Endothelial cell of umbilical vein (primary cell): ENCODE measurements around the gene ELAVL1. TPM values are rescaled to one million over a fixed set of nuclear protein-coding genes. Genes with fewer than 3 reads are reported as not detected.

Source experiments
- BruUV-seq: library from RNA; stranded (reverse); fragments of 400-500 nt; replicated peaks from 2 replicates; lab custom pipeline; 2021; lab: Mats Ljungman, UMichigan
- CTCF ChIA-PET: fragments of 300-600, 350-600 bp; sonication (Branson Sonifier 250); formaldehyde crosslinking; loops from one replicate; lab custom pipeline; 2021; ENCODE audit warnings: antibody characterized with exemption, inconsistent platforms; lab: Charles Lee
- POLR2A ChIA-PET: fragments of 300-600, 350-600 bp; sonication (Branson Sonifier 250); formaldehyde crosslinking; loops from one replicate; lab custom pipeline; 2021; ENCODE audit warnings: antibody characterized with exemption, inconsistent platforms; lab: Charles Lee
- DNase-seq: peaks from one replicate; pipeline ENCODE4 v3.0.0-alpha.2; 2011; ENCODE audit warnings: low read depth, low spot score
- FAIRE-seq: peaks from 2 replicates; lab custom pipeline; 2011; peaks lifted over from hg19 to GRCh38; lab: Jason Lieb, UNC
- H2AFZ ChIP-seq: 2 replicates; pipeline ENCODE4 v1.6.0; 2012; ENCODE audit warnings: low read depth, low read length, control low read depth, inconsistent platforms
- H3K27ac ChIP-seq: 2 replicates; pipeline ENCODE4 v1.5.1; 2011; ENCODE audit warnings: low read depth, mild to moderate bottlenecking, control low read depth, low read length, moderate library complexity; ENCODE audit not compliant: insufficient read depth
- H3K27me3 ChIP-seq, 2 experiments: 2 replicates each; pipeline versions ENCODE4 v1.6.0 to v1.6.1; 2011; ENCODE audit warnings: low read length in 2 of 2, mixed read lengths in 1 of 2; ENCODE audit not compliant: control insufficient read depth in 2 of 2, insufficient read depth in 2 of 2
- H3K36me3 ChIP-seq, 2 experiments: 2 replicates in 1 of 2; 3 replicates in 1 of 2; pipeline ENCODE4 v1.5.1; 2011; ENCODE audit warnings: low read length in 2 of 2, mild to moderate bottlenecking in 1 of 2, moderate library complexity in 1 of 2; ENCODE audit not compliant: control insufficient read depth in 2 of 2, insufficient read depth in 2 of 2; ENCODE audit errors: extremely low read depth in 1 of 2
- H3K4me1 ChIP-seq: 3 replicates; pipeline ENCODE4 v1.5.1; 2011; ENCODE audit warnings: mild to moderate bottlenecking, low read length; ENCODE audit not compliant: control insufficient read depth, insufficient read depth; ENCODE audit errors: extremely low read depth
- H3K4me2 ChIP-seq: 2 replicates; pipeline ENCODE4 v1.6.1; 2011; ENCODE audit warnings: low read length, control low read depth, mixed read lengths; ENCODE audit not compliant: insufficient read depth
- H3K4me3 ChIP-seq, 3 experiments: fragments of 200-600 bp in 1 of 3; sonication (generic), shearing (Covaris generic) in 1 of 3; replicated peaks in 1 of 3; 2 replicates each; pipeline ENCODE4 v1.5.1; 2011 to 2016; ENCODE audit warnings: control low read depth in 3 of 3, low read length in 3 of 3, mild to moderate bottlenecking in 2 of 3, inconsistent platforms in 1 of 3, low read depth in 1 of 3, moderate library complexity in 1 of 3; ENCODE audit not compliant: insufficient read depth in 1 of 3
- H3K79me2 ChIP-seq: 2 replicates; pipeline ENCODE4 v1.6.0; 2012; ENCODE audit warnings: low read length, inconsistent platforms; ENCODE audit not compliant: control insufficient read depth, insufficient read depth
- H3K9ac ChIP-seq: replicated peaks from 2 replicates; pipeline ENCODE3; 2011; ENCODE audit warnings: low read length, control low read depth; ENCODE audit not compliant: insufficient read depth; ENCODE audit errors: extremely low read depth
- H3K9me1 ChIP-seq: replicated peaks from 3 replicates; pipeline ENCODE4 v1.6.0; 2011; ENCODE audit warnings: mild to moderate bottlenecking, low read length; ENCODE audit not compliant: control insufficient read depth, insufficient read depth; ENCODE audit errors: extremely low read depth
- H3K9me3 ChIP-seq: replicated peaks from 2 replicates; pipeline ENCODE4 v1.5.1; 2012; ENCODE audit warnings: low read length, inconsistent platforms; ENCODE audit not compliant: control insufficient read depth, insufficient read depth
- H4K20me1 ChIP-seq: replicated peaks from 2 replicates; pipeline ENCODE3; 2011; ENCODE audit warnings: mild to moderate bottlenecking, low read length; ENCODE audit not compliant: control insufficient read depth, insufficient read depth; ENCODE audit errors: extremely low read depth
- CTCF ChIP-seq, 2 donors: IDR thresholded peaks; 1 replicate in 1 of 2; 2 replicates in 1 of 2; pipeline ENCODE4 v1.5.1; 2011; ENCODE audit warnings: low read length in 2 of 2, mild to moderate bottlenecking in 2 of 2, moderate library complexity in 2 of 2, control low read depth in 1 of 2, inconsistent platforms in 1 of 2, low read depth in 1 of 2; ENCODE audit not compliant: insufficient read depth in 1 of 2; ENCODE audit errors: extremely low read depth in 1 of 2
- EZH2 ChIP-seq: IDR thresholded peaks from 2 replicates; pipeline ENCODE4 v1.6.1; 2012; ENCODE audit warnings: borderline replicate concordance, low read depth, mild to moderate bottlenecking, moderate library complexity, low read length, inconsistent platforms; ENCODE audit not compliant: severe bottlenecking
- FOS ChIP-seq: IDR thresholded peaks from 2 replicates; pipeline ENCODE4 v1.6.1; 2011; ENCODE audit warnings: mild to moderate bottlenecking, low read length, moderate library complexity, borderline replicate concordance; ENCODE audit not compliant: insufficient read depth
- GATA2 ChIP-seq: IDR thresholded peaks from 2 replicates; pipeline ENCODE4 v1.7.0; 2011; ENCODE audit warnings: low read depth, mild to moderate bottlenecking, moderate library complexity, mixed read lengths, low read length; ENCODE audit not compliant: insufficient read length, insufficient read depth
- JUN ChIP-seq: IDR thresholded peaks from 2 replicates; pipeline ENCODE4 v1.6.1; 2011; ENCODE audit warnings: borderline replicate concordance, low read depth; ENCODE audit not compliant: insufficient read length, insufficient read depth
- MAX ChIP-seq: IDR thresholded peaks from 2 replicates; pipeline ENCODE4 v1.6.1; 2011; ENCODE audit not compliant: insufficient read depth, insufficient read length
- MYC ChIP-seq: IDR thresholded peaks from one replicate; pipeline ENCODE4 v1.6.1; 2011; ENCODE audit warnings: mild to moderate bottlenecking, low read depth, low read length
- POLR2A ChIP-seq: IDR thresholded peaks from 2 replicates; pipeline ENCODE4 v1.6.1; 2012; ENCODE audit warnings: low read depth, mild to moderate bottlenecking, control low read depth, low read length
- POLR2AphosphoS5 ChIP-seq: IDR thresholded peaks from 2 replicates; pipeline ENCODE4 v1.6.1; 2012; ENCODE audit warnings: low read depth, mild to moderate bottlenecking, control low read depth, low read length, moderate library complexity; ENCODE audit not compliant: insufficient read depth
- dilution Hi-C: fragments of 300-500 bp; cut with MboI; formaldehyde crosslinking; loops from one replicate; pipeline ENCODE4 v1.15.0; 2019; ENCODE audit warnings: low sequenced_read_pairs; ENCODE audit not compliant: extremely low pct_ligation_motif_present
- intact Hi-C: fragments of 100-400 bp; cut with micrococcal nuclease; formaldehyde crosslinking; loops from one replicate; pipeline ENCODE4 v1.10.0; 2022
- polyA plus RNA-seq, 4 experiments: library from polyadenylated mRNA; depleted of rRNA in 3 of 4; stranded (reverse) in 3 of 4; unstranded in 1 of 4; fragments of >200 nt; gene quantifications; 2 replicates each; pipeline versions ENCODE4 v1.2.1 to v1.2.3, GENCODE V29; 2011 to 2012; ENCODE audit warnings: missing spikeins in 1 of 4
- total RNA-seq: library from RNA; stranded (reverse); gene quantifications from 2 replicates; pipeline ENCODE4 v1.2.3, GENCODE V29; 2021

Gene ELAVL1
- total and polyA plus RNA-seq, 2 donors (not counting 3 experiments of a cell fraction or from before 2014, with no cell fraction given) = 46.8 to 134 TPM

- Histone ChIP-seq H3K79me2 (no peaks in the 10 kb centered on the region), H3K4me2 (no peak overlapping the region), H3K9me1 (no peaks in the 10 kb centered on the region), H3K36me3 (peaks cover 8 to 52% of the 10 kb centered on the region in 2 experiments), H3K27me3 (no peaks in the 10 kb centered on the region), H4K20me1 (no peaks in the 10 kb centered on the region), H3K9me3 (no peaks in the 10 kb centered on the region), H3K4me3 (no peak overlapping the region), H3K27ac (no peak overlapping the region), H2AFZ (no peak overlapping the region), H3K4me1 (no peaks in the 10 kb centered on the region), H3K9ac (no peak overlapping the region)
- dilution Hi-C loops (no loop called here), intact Hi-C loops (no loop called here)
- no peak for FAIRE-seq
- CTCF ChIA-PET = interaction anchor here (1.2 kb wide), 1 partner anchor 28 kb away, joined by 3 read pairs; no protein-coding TSS in a partner anchor
- POLR2A ChIA-PET = no interaction called here
- BruUV-seq = no TSS peak
- no peak for DNase-seq
- TF ChIP-seq FOS = no peak
- TF ChIP-seq GATA2 = no peak
- no peak for TF ChIP-seq MYC
- TF ChIP-seq CTCF (IDR thresholded peaks at IDR 0.05; ENCODE audit: extremely low read depth in 1 of 2, insufficient read depth in 1 of 2, low read depth in 1 of 2, low read length in 2 of 2) = no peak
- no peak for TF ChIP-seq JUN
- TF ChIP-seq MAX = no peak
- no peak for TF ChIP-seq EZH2
- no peak for TF ChIP-seq POLR2A
- TF ChIP-seq POLR2AphosphoS5 = no peak
Measured at GRCh38 chr19:7973883-7974282, 31.6 kb downstream of the ELAVL1 start.
